Measurements from ENCODE around the gene ARSG. TPM values are rescaled to one million over a fixed set of nuclear protein-coding genes. Genes with fewer than 3 reads are reported as not detected.

Gene ARSG
- total and polyA plus RNA-seq, 2 donors (not counting 1 experiment from before 2014, with no cell fraction given): 5.5 to 18.4 TPM

DNA sequence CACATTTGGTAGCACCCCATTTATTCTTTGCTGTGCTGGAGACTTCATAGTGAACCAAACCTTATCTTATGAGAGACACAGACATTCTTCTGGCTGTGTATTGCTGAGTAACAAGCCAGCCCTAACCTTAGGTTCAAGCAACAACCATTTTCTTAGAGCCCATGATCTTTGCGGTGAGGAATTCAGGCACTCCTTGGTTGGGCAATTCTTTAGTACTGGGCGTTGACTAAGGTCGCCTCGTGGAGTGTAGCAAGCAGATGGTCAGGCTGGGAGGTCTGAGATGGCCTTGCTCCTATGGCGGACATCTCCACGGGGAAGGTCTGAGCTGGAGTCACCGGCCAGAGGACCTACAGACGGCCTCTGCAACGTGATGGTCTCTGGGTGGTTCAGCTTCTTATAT is 43.1 kb downstream of the ARSG start:
- intact Hi-C loops (cut with micrococcal nuclease): no loop called here
- Histone ChIP-seq H3K4me1 (ENCODE audit: control insufficient read depth in 2 of 2, insufficient read depth in 2 of 2, low read length in 2 of 2) (no peaks in the 10 kb centered on the region), H3K27me3 (replicated peaks in 1 of 4; ENCODE audit: control extremely low read depth in 1 of 4, control insufficient read depth in 3 of 4, insufficient read depth in 4 of 4, low read length in 3 of 4) (no peaks in the 10 kb centered on the region), H4K20me1 (ENCODE audit: control insufficient read depth, insufficient read depth, low read length, poor library complexity, severe bottlenecking) (no peaks in the 10 kb centered on the region), H3K4me2 (replicated peaks; ENCODE audit: low read depth, low read length, poor library complexity, severe bottlenecking) (no peak overlapping the region), H2AFZ (ENCODE audit: insufficient read depth, low read depth, low read length, poor library complexity, severe bottlenecking) (no peak overlapping the region), H3K9ac (ENCODE audit: low read length) (no peak overlapping the region), H3K27ac (ENCODE audit: low read length in 2 of 2) (no peak overlapping the region), H3K79me2 (ENCODE audit: control insufficient read depth, insufficient read depth, low read length) (no peaks in the 10 kb centered on the region), H3K9me3 (ENCODE audit: control extremely low read depth in 1 of 3, control insufficient read depth in 2 of 3, insufficient read depth in 1 of 3, low read length in 2 of 3) (peaks cover 1 to 43% (median 5%) of the 10 kb centered on the region in 3 donors), H3K4me3 (ENCODE audit: control extremely low read depth in 1 of 5, extremely low read depth in 1 of 5, insufficient read depth in 1 of 5, low read depth in 2 of 5, low read length in 4 of 5) (no peak overlapping the region), H3K36me3 (replicated peaks in 1 of 2; ENCODE audit: control extremely low read depth in 1 of 2, control insufficient read depth in 1 of 2, extremely low read depth in 1 of 2, insufficient read depth in 2 of 2, low read length in 1 of 2) (no peaks in the 10 kb centered on the region)
- Mint-ChIP-seq H3K4me3 (no peak overlapping the region), H3K4me1 (no peaks in the 10 kb centered on the region), H3K9me3 (ENCODE audit: insufficient read depth) (peaks cover 2% of the 10 kb centered on the region), H3K27ac (no peak overlapping the region), H3K27me3 (no peaks in the 10 kb centered on the region)
- POLR2A ChIA-PET: no interaction called here
- DNase-seq (no peak), ATAC-seq (ENCODE audit: low read depth) (no peak)
- TF ChIP-seq, protein P1, sequence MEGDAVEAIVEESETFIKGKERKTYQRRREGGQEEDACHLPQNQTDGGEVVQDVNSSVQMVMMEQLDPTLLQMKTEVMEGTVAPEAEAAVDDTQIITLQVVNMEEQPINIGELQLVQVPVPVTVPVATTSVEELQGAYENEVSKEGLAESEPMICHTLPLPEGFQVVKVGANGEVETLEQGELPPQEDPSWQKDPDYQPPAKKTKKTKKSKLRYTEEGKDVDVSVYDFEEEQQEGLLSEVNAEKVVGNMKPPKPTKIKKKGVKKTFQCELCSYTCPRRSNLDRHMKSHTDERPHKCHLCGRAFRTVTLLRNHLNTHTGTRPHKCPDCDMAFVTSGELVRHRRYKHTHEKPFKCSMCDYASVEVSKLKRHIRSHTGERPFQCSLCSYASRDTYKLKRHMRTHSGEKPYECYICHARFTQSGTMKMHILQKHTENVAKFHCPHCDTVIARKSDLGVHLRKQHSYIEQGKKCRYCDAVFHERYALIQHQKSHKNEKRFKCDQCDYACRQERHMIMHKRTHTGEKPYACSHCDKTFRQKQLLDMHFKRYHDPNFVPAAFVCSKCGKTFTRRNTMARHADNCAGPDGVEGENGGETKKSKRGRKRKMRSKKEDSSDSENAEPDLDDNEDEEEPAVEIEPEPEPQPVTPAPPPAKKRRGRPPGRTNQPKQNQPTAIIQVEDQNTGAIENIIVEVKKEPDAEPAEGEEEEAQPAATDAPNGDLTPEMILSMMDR (IDR thresholded peaks at IDR 0.05): no peak
- no peak for TF ChIP-seq EZH2 (IDR thresholded peaks at IDR 0.05; ENCODE audit: borderline replicate concordance, insufficient read depth, low read depth, low read length, poor library complexity, severe bottlenecking)
- CTCF ChIA-PET: no interaction called here
- 95% methylated on average over 9 of the region's 9 CpGs for WGBS (ENCODE audit: insufficient coverage)

DNA sequence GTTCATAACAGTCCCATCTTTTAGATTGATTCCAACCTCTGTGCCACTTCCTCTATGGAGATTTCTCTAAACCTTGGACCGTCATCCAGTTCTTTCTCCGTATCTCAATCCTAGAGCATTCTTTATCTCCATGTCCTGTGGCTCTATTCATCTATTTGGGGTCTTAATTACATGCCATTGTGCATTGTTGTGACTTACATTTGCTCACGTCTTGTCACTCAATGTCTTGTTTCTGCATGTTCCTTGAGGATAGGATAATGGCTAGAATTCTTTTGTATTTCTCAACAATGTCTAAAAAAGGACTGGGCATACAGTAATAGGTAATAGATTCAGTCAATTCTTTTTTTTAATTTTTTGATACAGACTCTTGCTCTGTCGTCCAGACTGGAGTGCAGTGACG is 50.2 kb downstream of the ARSG start:
- Histone ChIP-seq H3K79me2 (ENCODE audit: control insufficient read depth, insufficient read depth, low read length) (no peaks in the 10 kb centered on the region), H3K4me1 (ENCODE audit: control insufficient read depth in 2 of 2, insufficient read depth in 2 of 2, low read length in 2 of 2) (peaks cover 16 to 20% of the 10 kb centered on the region in 2 donors), H2AFZ (ENCODE audit: insufficient read depth, low read depth, low read length, poor library complexity, severe bottlenecking) (no peak overlapping the region), H3K27ac (ENCODE audit: low read length in 2 of 2) (no peak overlapping the region), H3K9me3 (ENCODE audit: control extremely low read depth in 1 of 3, control insufficient read depth in 2 of 3, insufficient read depth in 1 of 3, low read length in 2 of 3) (no peaks in the 10 kb centered on the region), H3K9ac (ENCODE audit: low read length) (no peak overlapping the region), H3K36me3 (replicated peaks in 1 of 2; ENCODE audit: control extremely low read depth in 1 of 2, control insufficient read depth in 1 of 2, extremely low read depth in 1 of 2, insufficient read depth in 2 of 2, low read length in 1 of 2) (no peaks in the 10 kb centered on the region), H3K27me3 (replicated peaks in 1 of 4; ENCODE audit: control extremely low read depth in 1 of 4, control insufficient read depth in 3 of 4, insufficient read depth in 4 of 4, low read length in 3 of 4) (no peaks in the 10 kb centered on the region), H3K4me3 (ENCODE audit: control extremely low read depth in 1 of 5, extremely low read depth in 1 of 5, insufficient read depth in 1 of 5, low read depth in 2 of 5, low read length in 4 of 5) (no peak overlapping the region), H3K4me2 (replicated peaks; ENCODE audit: low read depth, low read length, poor library complexity, severe bottlenecking) (no peak overlapping the region), H4K20me1 (ENCODE audit: control insufficient read depth, insufficient read depth, low read length, poor library complexity, severe bottlenecking) (no peaks in the 10 kb centered on the region)
- 100% methylated on average over 1 of the region's 5 CpGs for WGBS (ENCODE audit: insufficient coverage)
- TF ChIP-seq, protein P1 (IDR thresholded peaks at IDR 0.05): no peak
- TF ChIP-seq EZH2 (IDR thresholded peaks at IDR 0.05; ENCODE audit: borderline replicate concordance, insufficient read depth, low read depth, low read length, poor library complexity, severe bottlenecking): no peak
- DNase-seq (no peak), ATAC-seq (ENCODE audit: low read depth) (no peak)
- intact Hi-C loops (cut with micrococcal nuclease): no loop called here
- ChIA-PET POLR2A (no interaction called here), CTCF (no interaction called here)
- Mint-ChIP-seq H3K27me3 (peaks cover 3% of the 10 kb centered on the region), H3K4me3 (no peak overlapping the region), H3K4me1 (peaks cover 20% of the 10 kb centered on the region), H3K27ac (no peak overlapping the region), H3K9me3 (ENCODE audit: insufficient read depth) (no peaks in the 10 kb centered on the region)

Measured in B cell (primary cell).